Ishikawa (cell line): ENCODE measurements around the gene HMGCR.

Source experiments
- MAX ChIP-seq: IDR thresholded peaks from 2 replicates; pipeline ENCODE4 v1.6.1; 2012
- NFIC ChIP-seq: IDR thresholded peaks from 2 replicates; pipeline ENCODE4 v1.6.1; 2012
- TAF1 ChIP-seq: IDR thresholded peaks from 2 replicates; pipeline ENCODE4 v1.6.1; 2012; ENCODE audit warnings: low read depth, mild to moderate bottlenecking
- TCF12 ChIP-seq: IDR thresholded peaks from 2 replicates; pipeline ENCODE4 v1.6.1; 2012; ENCODE audit warnings: low read depth
- TEAD4 ChIP-seq: IDR thresholded peaks from 2 replicates; pipeline ENCODE4 v1.6.1; 2012
- YY1 ChIP-seq: IDR thresholded peaks from 2 replicates; pipeline ENCODE4 v1.6.1; 2012; ENCODE audit warnings: low read depth
- ZBTB7A ChIP-seq: IDR thresholded peaks from 2 replicates; pipeline ENCODE4 v1.6.1; 2012; ENCODE audit warnings: low read depth
- TF ChIP-seq, protein P1 (sequence below): IDR thresholded peaks from 2 replicates; pipeline ENCODE4 v1.6.1; 2012; ENCODE audit warnings: low read depth, mild to moderate bottlenecking

GRCh38 chr5:75324791-75325190 is 12.2 kb upstream of the HMGCR start:
- no peak for TF ChIP-seq YY1
- TF ChIP-seq NFIC, result no peak
- TF ChIP-seq MAX, result no peak
- TF ChIP-seq TCF12, result no peak
- TF ChIP-seq, protein P1, sequence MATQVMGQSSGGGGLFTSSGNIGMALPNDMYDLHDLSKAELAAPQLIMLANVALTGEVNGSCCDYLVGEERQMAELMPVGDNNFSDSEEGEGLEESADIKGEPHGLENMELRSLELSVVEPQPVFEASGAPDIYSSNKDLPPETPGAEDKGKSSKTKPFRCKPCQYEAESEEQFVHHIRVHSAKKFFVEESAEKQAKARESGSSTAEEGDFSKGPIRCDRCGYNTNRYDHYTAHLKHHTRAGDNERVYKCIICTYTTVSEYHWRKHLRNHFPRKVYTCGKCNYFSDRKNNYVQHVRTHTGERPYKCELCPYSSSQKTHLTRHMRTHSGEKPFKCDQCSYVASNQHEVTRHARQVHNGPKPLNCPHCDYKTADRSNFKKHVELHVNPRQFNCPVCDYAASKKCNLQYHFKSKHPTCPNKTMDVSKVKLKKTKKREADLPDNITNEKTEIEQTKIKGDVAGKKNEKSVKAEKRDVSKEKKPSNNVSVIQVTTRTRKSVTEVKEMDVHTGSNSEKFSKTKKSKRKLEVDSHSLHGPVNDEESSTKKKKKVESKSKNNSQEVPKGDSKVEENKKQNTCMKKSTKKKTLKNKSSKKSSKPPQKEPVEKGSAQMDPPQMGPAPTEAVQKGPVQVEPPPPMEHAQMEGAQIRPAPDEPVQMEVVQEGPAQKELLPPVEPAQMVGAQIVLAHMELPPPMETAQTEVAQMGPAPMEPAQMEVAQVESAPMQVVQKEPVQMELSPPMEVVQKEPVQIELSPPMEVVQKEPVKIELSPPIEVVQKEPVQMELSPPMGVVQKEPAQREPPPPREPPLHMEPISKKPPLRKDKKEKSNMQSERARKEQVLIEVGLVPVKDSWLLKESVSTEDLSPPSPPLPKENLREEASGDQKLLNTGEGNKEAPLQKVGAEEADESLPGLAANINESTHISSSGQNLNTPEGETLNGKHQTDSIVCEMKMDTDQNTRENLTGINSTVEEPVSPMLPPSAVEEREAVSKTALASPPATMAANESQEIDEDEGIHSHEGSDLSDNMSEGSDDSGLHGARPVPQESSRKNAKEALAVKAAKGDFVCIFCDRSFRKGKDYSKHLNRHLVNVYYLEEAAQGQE, result no peak
- no peak for TF ChIP-seq TEAD4
- no peak for TF ChIP-seq ZBTB7A
- TF ChIP-seq TAF1, result no peak
